ENCODE measurements around the gene EMC10. TPM values are rescaled to one million over a fixed set of nuclear protein-coding genes. Genes with fewer than 3 reads are reported as not detected.

EMC10 gene
- total and polyA plus RNA-seq, 2 donors (not counting 3 experiments of a cell fraction or from before 2014, with no cell fraction given) = 106 to 111 TPM

DNA sequence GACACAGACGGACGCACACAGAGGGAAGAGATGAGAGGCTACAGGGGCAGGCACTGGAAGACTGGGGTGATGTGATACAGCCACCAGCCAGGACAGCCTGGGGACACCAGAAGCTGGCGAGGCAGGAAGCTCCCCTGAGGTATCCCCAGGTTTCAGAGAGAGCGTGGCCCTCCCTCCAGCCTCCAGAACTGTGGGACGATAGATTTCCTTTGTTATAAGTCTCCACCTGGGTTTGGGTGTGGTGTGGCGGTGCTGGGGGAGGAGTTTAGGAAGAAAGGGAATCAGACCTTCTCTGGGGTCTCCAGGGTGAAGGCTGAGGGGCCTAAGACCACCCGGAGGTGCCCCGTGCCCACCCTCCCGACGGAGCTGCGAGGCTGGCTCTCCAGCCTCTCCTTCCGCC is 40.1 kb downstream of the EMC10 start:
- intact Hi-C loops (cut with micrococcal nuclease) = no loop called here
- no peak for DNase-seq (ENCODE audit: low read depth, low spot score)
- H3K27me3 ChIP-seq (ENCODE audit: control insufficient read depth in 2 of 2, insufficient read depth in 2 of 2, low read length in 2 of 2) = no peaks in the 10 kb centered on the region
- H3K4me3 ChIP-seq (replicated peaks in 1 of 3; ENCODE audit: insufficient read depth in 1 of 3, low read depth in 1 of 3, low read length in 3 of 3) = no peak overlapping the region
- H3K9me3 ChIP-seq (replicated peaks; ENCODE audit: control insufficient read depth, insufficient read depth, low read length) = no peaks in the 10 kb centered on the region
- H3K4me2 ChIP-seq (ENCODE audit: insufficient read depth, low read length) = no peak overlapping the region
- no TSS peak for BruUV-seq (replicated peaks)
- dilution Hi-C loops (cut with MboI; ENCODE audit: extremely low pct_ligation_motif_present, low sequenced_read_pairs) = no loop called here
- TF ChIP-seq EZH2 (IDR thresholded peaks at IDR 0.05; ENCODE audit: borderline replicate concordance, low read depth, low read length, severe bottlenecking) (no peak), MYC (IDR thresholded peaks at IDR 0.05; ENCODE audit: low read depth, low read length) (no peak), POLR2AphosphoS5 (IDR thresholded peaks at IDR 0.05; ENCODE audit: insufficient read depth, low read depth, low read length) (no peak), JUN (IDR thresholded peaks at IDR 0.05; ENCODE audit: borderline replicate concordance, insufficient read depth, insufficient read length, low read depth) (no peak), POLR2A (IDR thresholded peaks at IDR 0.05; ENCODE audit: low read depth, low read length) (no peak), FOS (IDR thresholded peaks at IDR 0.05; ENCODE audit: borderline replicate concordance, insufficient read depth, low read length) (no peak), GATA2 (IDR thresholded peaks at IDR 0.05; ENCODE audit: insufficient read depth, insufficient read length, low read depth, low read length) (no peak)
- TF ChIP-seq, protein P1, sequence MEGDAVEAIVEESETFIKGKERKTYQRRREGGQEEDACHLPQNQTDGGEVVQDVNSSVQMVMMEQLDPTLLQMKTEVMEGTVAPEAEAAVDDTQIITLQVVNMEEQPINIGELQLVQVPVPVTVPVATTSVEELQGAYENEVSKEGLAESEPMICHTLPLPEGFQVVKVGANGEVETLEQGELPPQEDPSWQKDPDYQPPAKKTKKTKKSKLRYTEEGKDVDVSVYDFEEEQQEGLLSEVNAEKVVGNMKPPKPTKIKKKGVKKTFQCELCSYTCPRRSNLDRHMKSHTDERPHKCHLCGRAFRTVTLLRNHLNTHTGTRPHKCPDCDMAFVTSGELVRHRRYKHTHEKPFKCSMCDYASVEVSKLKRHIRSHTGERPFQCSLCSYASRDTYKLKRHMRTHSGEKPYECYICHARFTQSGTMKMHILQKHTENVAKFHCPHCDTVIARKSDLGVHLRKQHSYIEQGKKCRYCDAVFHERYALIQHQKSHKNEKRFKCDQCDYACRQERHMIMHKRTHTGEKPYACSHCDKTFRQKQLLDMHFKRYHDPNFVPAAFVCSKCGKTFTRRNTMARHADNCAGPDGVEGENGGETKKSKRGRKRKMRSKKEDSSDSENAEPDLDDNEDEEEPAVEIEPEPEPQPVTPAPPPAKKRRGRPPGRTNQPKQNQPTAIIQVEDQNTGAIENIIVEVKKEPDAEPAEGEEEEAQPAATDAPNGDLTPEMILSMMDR (IDR thresholded peaks at IDR 0.05; ENCODE audit: extremely low read depth in 1 of 2, insufficient read depth in 1 of 2, low read depth in 1 of 2, low read length in 2 of 2) = no peak
- TF ChIP-seq, protein P2, sequence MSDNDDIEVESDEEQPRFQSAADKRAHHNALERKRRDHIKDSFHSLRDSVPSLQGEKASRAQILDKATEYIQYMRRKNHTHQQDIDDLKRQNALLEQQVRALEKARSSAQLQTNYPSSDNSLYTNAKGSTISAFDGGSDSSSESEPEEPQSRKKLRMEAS (IDR thresholded peaks at IDR 0.05; ENCODE audit: insufficient read depth, insufficient read length) = no peak
- FAIRE-seq = no peak
- H3K9me1 ChIP-seq (replicated peaks; ENCODE audit: control insufficient read depth, extremely low read depth, insufficient read depth, low read length) = no peaks in the 10 kb centered on the region
- ChIA-PET CTCF (interaction anchor here (1.5 kb wide), 1 partner anchor 21 kb away, joined by 3 read pairs; no protein-coding TSS in a partner anchor), POLR2A (no interaction called here)
- no peaks in the 10 kb centered on the region for H4K20me1 ChIP-seq (replicated peaks; ENCODE audit: control insufficient read depth, extremely low read depth, insufficient read depth, low read length)
- H3K79me2 ChIP-seq (ENCODE audit: control insufficient read depth, insufficient read depth, low read length) = no peaks in the 10 kb centered on the region
- H2AFZ ChIP-seq (ENCODE audit: low read depth, low read length) = no peak overlapping the region
- no peak overlapping the region for H3K27ac ChIP-seq (ENCODE audit: insufficient read depth, low read depth, low read length)
- no peak overlapping the region for H3K9ac ChIP-seq (replicated peaks; ENCODE audit: extremely low read depth, insufficient read depth, low read length)
- no peaks in the 10 kb centered on the region for H3K4me1 ChIP-seq (ENCODE audit: control insufficient read depth, extremely low read depth, insufficient read depth, low read length)
- no peaks in the 10 kb centered on the region for H3K36me3 ChIP-seq (ENCODE audit: control insufficient read depth in 2 of 2, extremely low read depth in 1 of 2, insufficient read depth in 2 of 2, low read length in 2 of 2)
